GM23338 (cell line): ENCODE measurements around the gene PDGFRB. TPM values are rescaled to one million over a fixed set of nuclear protein-coding genes. Genes with fewer than 3 reads are reported as not detected.

Source experiments
- ATAC-seq: fragments of 200-7000 bp; cut with Tn5 transposase; 3 replicates; pipeline ENCODE4 v1.9.1; 2020
- DNase-seq: peaks from one replicate; pipeline ENCODE4 v3.0.0-alpha.2; 2015; ENCODE audit warnings: low spot score
- H2AFZ ChIP-seq: fragments of 200-600 bp; sonication (generic); 2 replicates; pipeline ENCODE4 v1.8.0; 2016; ENCODE audit warnings: antibody characterized with exemption, mild to moderate bottlenecking, moderate library complexity
- H3F3A ChIP-seq: fragments of 200-600 bp; sonication (generic); replicated peaks from 2 replicates; pipeline ENCODE4 v1.8.0; 2017; ENCODE audit warnings: antibody characterized with exemption, mixed run types, low read depth
- H3K27ac ChIP-seq: fragments of 200-600 bp; sonication (generic); 2 replicates; pipeline ENCODE4 v1.6.1; 2016; ENCODE audit warnings: low read depth
- H3K27me3 ChIP-seq: fragments of 200-600 bp; sonication (generic); 2 replicates; pipeline ENCODE4 v1.8.0; 2016; ENCODE audit warnings: mild to moderate bottlenecking, mixed run types, moderate library complexity; ENCODE audit not compliant: insufficient read depth
- H3K36me3 ChIP-seq: fragments of 200-600 bp; sonication (generic); 2 replicates; pipeline ENCODE4 v1.8.0; 2016; ENCODE audit warnings: mild to moderate bottlenecking; ENCODE audit not compliant: insufficient read depth
- H3K4me1 ChIP-seq: fragments of 200-600 bp; sonication (generic); 2 replicates; pipeline ENCODE4 v1.8.0; 2016; ENCODE audit warnings: mild to moderate bottlenecking, moderate library complexity; ENCODE audit not compliant: insufficient read depth
- H3K4me2 ChIP-seq: fragments of 200-600 bp; sonication (generic); 2 replicates; pipeline ENCODE4 v1.7.1; 2017; ENCODE audit warnings: mixed run types
- H3K4me3 ChIP-seq: fragments of 200-600 bp; sonication (generic); 2 replicates; pipeline ENCODE4 v1.6.1; 2016; ENCODE audit warnings: mixed run types
- H3K79me2 ChIP-seq: fragments of 200-600 bp; sonication (generic); replicated peaks from 2 replicates; pipeline ENCODE4 v1.8.0; 2017; ENCODE audit warnings: mild to moderate bottlenecking; ENCODE audit not compliant: insufficient read depth
- H3K9me2 ChIP-seq: fragments of 200-600 bp; sonication (generic); 2 replicates; pipeline ENCODE4 v1.8.0; 2017; ENCODE audit not compliant: insufficient read depth
- H4K20me1 ChIP-seq: fragments of 200-600 bp; sonication (generic); replicated peaks from 2 replicates; pipeline ENCODE4 v1.8.0; 2017; ENCODE audit warnings: mild to moderate bottlenecking; ENCODE audit not compliant: insufficient read depth
- H3K27ac Mint-ChIP-seq: 2 replicates; pipeline ENCODE4 v1.8.0; 2020; ENCODE audit warnings: inconsistent platforms, mild to moderate bottlenecking, moderate library complexity, mixed read lengths
- H3K27me3 Mint-ChIP-seq: 3 replicates; pipeline ENCODE4 v1.8.0; 2022; ENCODE audit warnings: low read depth, mild to moderate bottlenecking, moderate library complexity, mixed read lengths, inconsistent platforms; ENCODE audit not compliant: insufficient read depth, poor library complexity
- H3K36me3 Mint-ChIP-seq: 3 replicates; pipeline ENCODE4 v1.8.0; 2021; ENCODE audit warnings: low read depth, mild to moderate bottlenecking, inconsistent platforms, moderate library complexity, mixed read lengths
- H3K4me1 Mint-ChIP-seq: 3 replicates; pipeline ENCODE4 v1.8.0; 2020; ENCODE audit warnings: mild to moderate bottlenecking, inconsistent platforms, mixed read lengths
- H3K4me3 Mint-ChIP-seq: 3 replicates; pipeline ENCODE4 v1.8.0; 2021; ENCODE audit warnings: moderate library complexity, mild to moderate bottlenecking, inconsistent platforms, mixed read lengths
- H3K9me3 Mint-ChIP-seq: 3 replicates; pipeline ENCODE4 v1.8.0; 2020; ENCODE audit warnings: moderate library complexity, mild to moderate bottlenecking, inconsistent platforms, mixed read lengths
- CREB1 ChIP-seq: fragments of 250-450 bp; sonication (Bioruptor Pico); IDR thresholded peaks from 2 replicates; pipeline ENCODE4 v1.5.0; 2020; ENCODE audit warnings: low read depth, mild to moderate bottlenecking, moderate library complexity
- CTCF ChIP-seq, 2 experiments: fragments of 200-600 bp in 1 of 2; sonication (generic) in 1 of 2; conservative IDR thresholded peaks; 2 replicates each; pipeline versions ENCODE4 v1.5.1 to v1.6.1; 2016 to 2017; ENCODE audit warnings: antibody characterized with exemption in 2 of 2, low read depth in 2 of 2, mild to moderate bottlenecking in 2 of 2, moderate library complexity in 1 of 2
- ETS1 ChIP-seq: IDR thresholded peaks from 2 replicates; pipeline ENCODE4 v1.6.1; 2016; ENCODE audit warnings: antibody characterized with exemption
- EZH2 ChIP-seq: fragments of 200-600 bp; sonication (generic); IDR thresholded peaks from one replicate; pipeline ENCODE4 v1.8.0; 2017; ENCODE audit warnings: antibody characterized with exemption, mild to moderate bottlenecking, low read depth; ENCODE audit not compliant: unreplicated experiment
- EZH2phosphoT487 ChIP-seq: fragments of 200-600 bp; sonication (generic); IDR thresholded peaks from one replicate; pipeline ENCODE4 v1.8.1; 2018; ENCODE audit warnings: antibody characterized with exemption; ENCODE audit not compliant: unreplicated experiment
- JUNB ChIP-seq: IDR thresholded peaks from one replicate; pipeline ENCODE4 v1.6.1; 2016; ENCODE audit warnings: antibody characterized with exemption; ENCODE audit not compliant: unreplicated experiment
- NANOG ChIP-seq: IDR thresholded peaks from 2 replicates; pipeline ENCODE4 v1.6.1; 2016; ENCODE audit warnings: antibody characterized with exemption, borderline replicate concordance
- POLR2AphosphoS5 ChIP-seq: IDR thresholded peaks from 2 replicates; pipeline ENCODE4 v1.6.1; 2016; ENCODE audit warnings: antibody characterized with exemption, low read depth
- REST ChIP-seq: IDR thresholded peaks from one replicate; pipeline ENCODE4 v1.6.1; 2018; ENCODE audit warnings: antibody characterized with exemption; ENCODE audit not compliant: unreplicated experiment
- STAT1 ChIP-seq: IDR thresholded peaks from one replicate; pipeline ENCODE4 v1.6.1; 2016; ENCODE audit warnings: antibody characterized with exemption; ENCODE audit not compliant: unreplicated experiment
- ZNF114 ChIP-seq: fragments of 250-450 bp; sonication (Bioruptor Pico); IDR thresholded peaks from 2 replicates; pipeline ENCODE4 v1.5.0; 2020; ENCODE audit warnings: mild to moderate bottlenecking, moderate library complexity
- ZNF331 ChIP-seq: fragments of 250-450 bp; sonication (Bioruptor Pico); IDR thresholded peaks from 2 replicates; pipeline ENCODE4 v1.5.0; 2020; ENCODE audit warnings: low read depth, mild to moderate bottlenecking, moderate library complexity
- ZNF462 ChIP-seq: fragments of 250-450 bp; sonication (Bioruptor Pico); IDR thresholded peaks from 2 replicates; pipeline ENCODE4 v1.5.0; 2020; ENCODE audit warnings: mild to moderate bottlenecking, moderate library complexity
- polyA plus RNA-seq: library from polyadenylated mRNA; unstranded; fragments of >200 nt; fragmentation: Nextera tagmentation; extraction: Ambion mirVana; gene quantifications from 2 replicates; pipeline ENCODE4 v1.2.1, GENCODE V29; 2016
- total RNA-seq: library from RNA; depleted of rRNA; stranded (reverse); fragments of >200 nt; shearing (Covaris generic); gene quantifications from 2 replicates; pipeline ENCODE4 v1.2.3, GENCODE V29; 2014

The PDGFRB gene
- total and polyA plus RNA-seq, 2 experiments from 2014 or later, result 4.5 to 11.3 TPM

- H3F3A ChIP-seq, result no peaks in the 10 kb centered on the region
- peak overlapping the region; percentile 38; the same call in 1 of the 2 replicates for H3K4me2 ChIP-seq
- H3K27ac ChIP-seq, result no peak overlapping the region
- H3K27ac Mint-ChIP-seq, result no peak overlapping the region
- peaks cover 25% of the 10 kb centered on the region for H3K4me1 Mint-ChIP-seq
- peaks cover 55% of the 10 kb centered on the region for H3K27me3 Mint-ChIP-seq
- no peaks in the 10 kb centered on the region for H4K20me1 ChIP-seq
- peak; percentile 7; the same call in 1 of the 3 replicates for ATAC-seq
- H3K79me2 ChIP-seq, result no peaks in the 10 kb centered on the region
- no peak for TF ChIP-seq JUNB
- no peak for TF ChIP-seq ZNF114 (CRISPR knock-in tag)
- no peak for TF ChIP-seq NANOG
- no peak for TF ChIP-seq STAT1
- TF ChIP-seq CTCF (conservative IDR thresholded peaks at IDR 0.05; ENCODE audit: low read depth in 2 of 2), result no peak
- TF ChIP-seq ETS1, result no peak
- TF ChIP-seq POLR2AphosphoS5, result no peak
- TF ChIP-seq ZNF462, result no peak
- TF ChIP-seq ZNF331 (CRISPR knock-in tag), result no peak
- TF ChIP-seq EZH2, result no peak
- TF ChIP-seq REST, result no peak
- no peak for TF ChIP-seq CREB1
- no peak for TF ChIP-seq EZH2phosphoT487
- no peaks in the 10 kb centered on the region for H3K9me3 Mint-ChIP-seq
- H2AFZ ChIP-seq, result no peak overlapping the region
- H3K36me3 Mint-ChIP-seq, result no peaks in the 10 kb centered on the region
- H3K9me2 ChIP-seq, result no peaks in the 10 kb centered on the region
- no peak overlapping the region for H3K4me3 Mint-ChIP-seq
- H3K27me3 ChIP-seq, result peaks cover 42% of the 10 kb centered on the region
- H3K36me3 ChIP-seq, result no peaks in the 10 kb centered on the region
- H3K4me3 ChIP-seq, result no peak overlapping the region
- peaks cover 6% of the 10 kb centered on the region; the same call in 1 of the 2 replicates for H3K4me1 ChIP-seq
- DNase-seq, result no peak
These were observed 29.6 kb upstream of the PDGFRB start for GRCh38 chr5:150184990-150185912.
